H1 (cell line): ENCODE data around the gene GCSH. TPM values are rescaled to one million over a fixed set of nuclear protein-coding genes. Genes with fewer than 3 reads are reported as not detected.

Source experiments
- CTCF ChIA-PET: fragments of 300-600 bp; sonication (Branson Sonifier 250); formaldehyde crosslinking; loops from one replicate; lab custom pipeline; 2021; ENCODE audit not compliant: partially characterized antibody; lab: Charles Lee
- POLR2A ChIA-PET: fragments of 300-600 bp; sonication (Branson Sonifier 250); formaldehyde crosslinking; loops from one replicate; lab custom pipeline; 2021; ENCODE audit warnings: inconsistent platforms; ENCODE audit not compliant: partially characterized antibody; lab: Charles Lee
- DNase-seq, 2 experiments: peaks; one replicate each; pipeline versions ENCODE4 v3.0.0 to v3.0.0-alpha.2; 2010 to 2022; ENCODE audit warnings: low spot score in 2 of 2, low read depth in 1 of 2, mixed read lengths in 1 of 2
- FAIRE-seq: peaks from 2 replicates; lab custom pipeline; 2011; peaks lifted over from hg19 to GRCh38; lab: Jason Lieb, UNC
- H2AFZ ChIP-seq: 2 replicates; pipeline ENCODE4 v1.8.1; 2012; ENCODE audit warnings: low read length, inconsistent platforms
- H2AK5ac ChIP-seq: 2 replicates; pipeline ENCODE4 v1.6.1; 2013; ENCODE audit warnings: low read depth, low read length
- H2BK120ac ChIP-seq: replicated peaks from 2 replicates; pipeline ENCODE3; 2013; ENCODE audit warnings: low read depth, low read length, inconsistent platforms
- H2BK12ac ChIP-seq: 2 replicates; pipeline ENCODE4 v1.6.1; 2013; ENCODE audit warnings: low read depth, low read length
- H2BK15ac ChIP-seq: 2 replicates; pipeline ENCODE4 v1.6.1; 2013; ENCODE audit warnings: low read length
- H2BK20ac ChIP-seq: 2 replicates; pipeline ENCODE4 v1.6.1; 2013; ENCODE audit warnings: low read length
- H2BK5ac ChIP-seq: 2 replicates; pipeline ENCODE4 v1.6.1; 2013; ENCODE audit warnings: low read depth, low read length
- H3K14ac ChIP-seq: 2 replicates; pipeline ENCODE4 v1.6.1; 2013; ENCODE audit warnings: inconsistent platforms; ENCODE audit not compliant: insufficient read length
- H3K18ac ChIP-seq: 2 replicates; pipeline ENCODE4 v1.6.1; 2013; ENCODE audit warnings: low read length; ENCODE audit errors: extremely low read depth
- H3K23ac ChIP-seq: 2 replicates; pipeline ENCODE4 v1.6.1; 2013; ENCODE audit warnings: inconsistent platforms; ENCODE audit not compliant: insufficient read length
- H3K23me2 ChIP-seq: 2 replicates; pipeline ENCODE4 v1.6.1; 2013; ENCODE audit warnings: low read depth, low read length
- H3K27ac ChIP-seq: 2 replicates; pipeline ENCODE4 v1.6.1; 2011; ENCODE audit warnings: low read depth, low read length, inconsistent platforms
- H3K27me3 ChIP-seq, 4 experiments: replicated peaks in 1 of 4; 1 replicate in 1 of 4; 2 replicates in 3 of 4; pipeline versions ENCODE4 v1.6.1 to v1.8.1; 2011 to 2013; ENCODE audit warnings: low read length in 3 of 4, mild to moderate bottlenecking in 3 of 4, inconsistent platforms in 2 of 4, mixed read lengths in 2 of 4, moderate library complexity in 1 of 4; ENCODE audit not compliant: control insufficient read depth in 3 of 4, insufficient read depth in 3 of 4; ENCODE audit errors: extremely low read depth in 1 of 4
- H3K36me3 ChIP-seq, 4 experiments: 2 replicates each; pipeline versions ENCODE4 v1.6.1 to v1.8.1; 2011 to 2013; ENCODE audit warnings: mild to moderate bottlenecking in 4 of 4, low read length in 3 of 4, moderate library complexity in 2 of 4, control low read depth in 1 of 4, inconsistent platforms in 1 of 4; ENCODE audit not compliant: insufficient read depth in 4 of 4, control insufficient read depth in 2 of 4
- H3K4ac ChIP-seq: replicated peaks from 2 replicates; pipeline ENCODE3; 2013; ENCODE audit warnings: low read length, low read depth, mixed read lengths, inconsistent platforms; ENCODE audit not compliant: insufficient read length
- H3K4me1 ChIP-seq, 4 experiments: replicated peaks in 1 of 4; 1 replicate in 1 of 4; 2 replicates in 3 of 4; pipeline versions ENCODE4 v1.6.1 to v1.8.1; 2011 to 2013; ENCODE audit warnings: low read length in 3 of 4, inconsistent platforms in 2 of 4, mixed read lengths in 1 of 4; ENCODE audit not compliant: insufficient read depth in 4 of 4, control insufficient read depth in 3 of 4
- H3K4me2 ChIP-seq, 2 experiments: 2 replicates each; pipeline versions ENCODE4 v1.6.1 to v1.8.1; 2011 to 2013; ENCODE audit warnings: low read depth in 2 of 2, low read length in 2 of 2, control low read depth in 1 of 2, inconsistent platforms in 1 of 2, mild to moderate bottlenecking in 1 of 2; ENCODE audit not compliant: insufficient read depth in 1 of 2
- H3K4me3 ChIP-seq, 4 experiments: fragments of 200-600, 300-600 bp in 1 of 4; sonication (generic), shearing (Covaris generic), sonication (Bioruptor Twin) in 1 of 4; 2 replicates each; pipeline versions ENCODE4 v1.5.1 to v1.8.1; 2011 to 2016; ENCODE audit warnings: low read length in 4 of 4, low read depth in 3 of 4, control low read depth in 2 of 4, inconsistent platforms in 2 of 4, mild to moderate bottlenecking in 2 of 4, mixed read lengths in 1 of 4, moderate library complexity in 1 of 4; ENCODE audit not compliant: insufficient read depth in 2 of 4; ENCODE audit errors: extremely low read depth in 1 of 4
- H3K56ac ChIP-seq: replicated peaks from 2 replicates; pipeline ENCODE3; 2013; ENCODE audit warnings: low read depth, mild to moderate bottlenecking, mixed read lengths, low read length, inconsistent platforms; ENCODE audit not compliant: insufficient read length
- H3K79me1 ChIP-seq: 2 replicates; pipeline ENCODE4 v1.6.1; 2013; ENCODE audit warnings: low read depth, low read length, control low read depth
- H3K79me2 ChIP-seq, 2 experiments: 2 replicates each; pipeline versions ENCODE4 v1.6.1 to v1.8.1; 2012 to 2013; ENCODE audit warnings: low read length in 2 of 2, mild to moderate bottlenecking in 2 of 2, inconsistent platforms in 1 of 2; ENCODE audit not compliant: insufficient read depth in 2 of 2, control insufficient read depth in 1 of 2
- H3K9ac ChIP-seq, 4 experiments: replicated peaks in 1 of 4; 1 replicate in 1 of 4; 2 replicates in 3 of 4; pipeline versions ENCODE4 v1.6.1 to v1.8.1; 2011 to 2013; ENCODE audit warnings: low read depth in 3 of 4, low read length in 3 of 4, control low read depth in 2 of 4, mild to moderate bottlenecking in 2 of 4, moderate library complexity in 2 of 4, inconsistent platforms in 1 of 4; ENCODE audit errors: extremely low read depth in 1 of 4
- H3K9me3 ChIP-seq, 2 experiments: 2 replicates each; pipeline versions ENCODE4 v1.6.1 to v1.8.1; 2012 to 2013; ENCODE audit warnings: mild to moderate bottlenecking in 2 of 2, moderate library complexity in 2 of 2, control low read depth in 1 of 2, inconsistent platforms in 1 of 2, low read depth in 1 of 2, low read length in 1 of 2, mixed read lengths in 1 of 2; ENCODE audit not compliant: insufficient read depth in 2 of 2
- H4K20me1 ChIP-seq, 2 experiments: replicated peaks in 1 of 2; 2 replicates each; pipeline versions ENCODE3 to v1.8.1; 2011 to 2013; ENCODE audit warnings: inconsistent platforms in 2 of 2, low read length in 2 of 2, mild to moderate bottlenecking in 1 of 2; ENCODE audit not compliant: insufficient read depth in 2 of 2, control insufficient read depth in 1 of 2
- H4K5ac ChIP-seq: 2 replicates; pipeline ENCODE4 v1.6.1; 2013; ENCODE audit warnings: low read length, low read depth, mixed read lengths, inconsistent platforms; ENCODE audit not compliant: insufficient read length
- H4K8ac ChIP-seq: 2 replicates; pipeline ENCODE4 v1.8.0; 2013; ENCODE audit warnings: mild to moderate bottlenecking, moderate library complexity, low read length, inconsistent platforms; ENCODE audit not compliant: insufficient read depth; ENCODE audit errors: extremely low read depth
- H4K91ac ChIP-seq: replicated peaks from 2 replicates; pipeline ENCODE3; 2013; ENCODE audit warnings: low read length, mixed read lengths, inconsistent platforms; ENCODE audit not compliant: insufficient read length
- ASH2L ChIP-seq: fragments of 200-600, 300-600 bp; sonication (generic); IDR thresholded peaks from one replicate; pipeline ENCODE4 v1.7.1; 2017; ENCODE audit warnings: low read length
- ATF3 ChIP-seq: IDR thresholded peaks from 2 replicates; pipeline ENCODE4 v1.6.1; 2011; ENCODE audit warnings: low read depth, mild to moderate bottlenecking, low read length; ENCODE audit not compliant: insufficient read depth
- CBX8 ChIP-seq: fragments of 300-800, 300-1000 bp; sonication (generic); IDR thresholded peaks from 2 replicates; pipeline ENCODE4 v1.7.1; 2016; ENCODE audit warnings: low read depth, low read length, borderline replicate concordance
- CEBPB ChIP-seq: IDR thresholded peaks from 2 replicates; pipeline ENCODE4 v1.6.1; 2012; ENCODE audit warnings: low read depth, low read length
- CHD2 ChIP-seq: IDR thresholded peaks from 2 replicates; pipeline ENCODE4 v1.6.1; 2012; ENCODE audit warnings: low read length, improper control_type of control experiment
- CREB1 ChIP-seq: IDR thresholded peaks from 2 replicates; pipeline ENCODE4 v1.6.1; 2012; ENCODE audit warnings: inconsistent platforms
- EZH2 ChIP-seq: fragments of 200-600 bp; sonication (generic); IDR thresholded peaks from 2 replicates; pipeline ENCODE4 v1.7.1; 2012; ENCODE audit warnings: low read depth, mild to moderate bottlenecking, moderate library complexity, low read length, inconsistent platforms; ENCODE audit not compliant: severe bottlenecking
- POLR2A ChIP-seq, 2 experiments: IDR thresholded peaks; 1 replicate in 1 of 2; 2 replicates in 1 of 2; pipeline ENCODE4 v1.6.1; 2011; ENCODE audit warnings: low read depth in 2 of 2, low read length in 2 of 2, mild to moderate bottlenecking in 2 of 2; ENCODE audit errors: control extremely low read depth in 1 of 2
- RAD21 ChIP-seq, 2 experiments: IDR thresholded peaks in 1 of 2; conservative IDR thresholded peaks in 1 of 2; 2 replicates each; pipeline ENCODE4 v1.6.1; 2011; ENCODE audit warnings: low read depth in 2 of 2, low read length in 2 of 2, improper control_type of control experiment in 1 of 2, inconsistent platforms in 1 of 2, mild to moderate bottlenecking in 1 of 2, moderate library complexity in 1 of 2
- RFX5 ChIP-seq: IDR thresholded peaks from 2 replicates; pipeline ENCODE4 v1.6.1; 2011; ENCODE audit warnings: low read depth, low read length, improper control_type of control experiment, borderline replicate concordance
- YY1 ChIP-seq: IDR thresholded peaks from 2 replicates; pipeline ENCODE4 v1.6.1; 2011; ENCODE audit warnings: low read depth, mild to moderate bottlenecking, low read length
- WGBS, 2 experiments: shearing (Covaris generic) in 1 of 2; methylation state at CpG; one replicate each; pipeline versions ENCODE4 v1.1.6 to v1.1.7; 2013 to 2015; ENCODE audit warnings: low lambda C conversion rate in 2 of 2, mixed read lengths in 2 of 2, inconsistent platforms in 1 of 2, low coverage in 1 of 2, missing lambda C conversion rate in 1 of 2; ENCODE audit not compliant: insufficient replicate concordance in 2 of 2, insufficient coverage in 1 of 2, insufficient read length in 1 of 2; ENCODE audit errors: extremely low coverage in 1 of 2, missing lambda C conversion rate in 1 of 2; 5-methylcytosine and 5-hydroxymethylcytosine counted together
- polyA plus RNA-seq, 7 experiments: library from polyadenylated mRNA; depleted of rRNA in 3 of 7; stranded (reverse) in 5 of 7; unstranded in 2 of 7; fragments of >200 nt in 5 of 7; fragments of 200-250 nt in 2 of 7; gene quantifications; 1 replicate in 5 of 7; 2 replicates in 1 of 7; 4 replicates in 1 of 7; pipeline versions ENCODE4 v1.2.1 to v1.2.3, GENCODE V29; 2011 to 2013; ENCODE audit warnings: missing spikeins in 2 of 7, mixed read lengths in 2 of 7
- total RNA-seq: library from RNA; stranded (reverse); fragmentation: NEBNext Ultra II Directional; extraction: Animal tissue kit (Norgen Biotek cat#: 25700); gene quantifications from 2 replicates; pipeline ENCODE4 v1.2.1, GENCODE V29; 2021

The GCSH gene
- total and polyA plus RNA-seq, 2 of the 8 experiments (the other 6 are each of a cell fraction or from before 2014, with no cell fraction given), result 28.2 to 108 TPM

GRCh38 chr16:81035975-81036750, 60.0 kb downstream of the GCSH start:
- H3K23me2 ChIP-seq, result peaks cover 2% of the 10 kb centered on the region
- H3K4ac ChIP-seq, result no peak overlapping the region
- peak overlapping the region; percentile 90 to 91 for H3K4me2 ChIP-seq
- H3K27ac ChIP-seq, result peak overlapping the region; percentile 80; the same call in 1 of the 2 replicates
- no peak for FAIRE-seq
- peaks cover 2 to 6% (median 3%) of the 10 kb centered on the region in 4 experiments; a peak in 5 of 7 replicates for H3K4me1 ChIP-seq
- peak in 1 of 2 experiments; percentile 66 for DNase-seq
- no peak overlapping the region for H2BK12ac ChIP-seq
- peak overlapping the region; percentile 40 for H3K56ac ChIP-seq
- no peak overlapping the region for H2BK5ac ChIP-seq
- peaks cover 0 to 15% (median 3%) of the 10 kb centered on the region in 4 experiments; a peak in 5 of 8 replicates for H3K36me3 ChIP-seq
- peaks cover 6 to 47% of the 10 kb centered on the region in 2 experiments for H3K79me2 ChIP-seq
- CTCF ChIA-PET, result interaction anchor here (0.7 to 2.5 kb wide), 12 partner anchors 10 to 169 kb away, joined by 3 to 10 read pairs (median 4); partner anchors contain the start of gene C16orf46
- H4K8ac ChIP-seq, result peak overlapping the region; percentile 95
- peaks cover 3 to 4% of the 10 kb centered on the region in 2 experiments; a peak in 2 of 4 replicates for H3K9me3 ChIP-seq
- 3% methylated on average over 71 of the region's 80 CpGs; no CpG with 5 or more reads in 1 of the 2 experiments for WGBS, 2 experiments
- no peak overlapping the region for H3K14ac ChIP-seq
- no peak overlapping the region for H3K23ac ChIP-seq
- peaks cover 6% of the 10 kb centered on the region for H3K79me1 ChIP-seq
- peak overlapping the region; percentile 66 to 90 (median 85) for H3K4me3 ChIP-seq
- no peak overlapping the region; the same call in 1 of the 2 replicates for H3K18ac ChIP-seq
- 0 out of 2 replicates have a peak overlapping the region, but pooled peaks have one; percentile 33 for H2AK5ac ChIP-seq
- no peak overlapping the region for H2BK120ac ChIP-seq
- H2AFZ ChIP-seq, result peak overlapping the region; percentile 45; the same call in 1 of the 2 replicates
- no peak overlapping the region for H4K91ac ChIP-seq
- no peaks in the 10 kb centered on the region for H3K27me3 ChIP-seq
- POLR2A ChIA-PET, result interaction anchor here (0.6 to 4.4 kb wide), 17 partner anchors 9 to 278 kb away, joined by 3 to 35 read pairs (median 3); partner anchors contain the start of genes C16orf46, CENPN and CMC2
- H4K20me1 ChIP-seq, result peaks cover 0 to 9% of the 10 kb centered on the region in 2 experiments
- H2BK15ac ChIP-seq, result no peak overlapping the region
- peak overlapping the region; percentile 80 to 96 (median 90) for H3K9ac ChIP-seq
- no peak overlapping the region for H2BK20ac ChIP-seq
- peak overlapping the region; percentile 49 for H4K5ac ChIP-seq
- TF ChIP-seq CBX8 (no peak), EZH2 (no peak), CEBPB (no peak), RAD21 (IDR thresholded peaks at IDR 0.05 in 1 of 2, conservative IDR thresholded peaks at IDR 0.05 in 1 of 2; ENCODE audit: low read depth in 2 of 2, low read length in 2 of 2) (no peak), POLR2A (IDR thresholded peaks at IDR 0.05; ENCODE audit: control extremely low read depth in 1 of 2, low read depth in 2 of 2, low read length in 2 of 2) (peak in 1 of 2 experiments; percentile 52; a peak in 1 of 3 replicates), CHD2 (no peak), RFX5 (no peak), CREB1 (no peak), ATF3 (no peak), ASH2L (peak; percentile 39), YY1 (no peak)
